Measurements from ENCODE around the gene ABCB1. TPM values are rescaled to one million over a fixed set of nuclear protein-coding genes. Genes with fewer than 3 reads are reported as not detected.

Gene ABCB1
- total and polyA plus RNA-seq, 2 of the 13 experiments (the other 11 are each of a cell fraction or from before 2014, with no cell fraction given), result 42.8 to 52.6 TPM

DNA sequence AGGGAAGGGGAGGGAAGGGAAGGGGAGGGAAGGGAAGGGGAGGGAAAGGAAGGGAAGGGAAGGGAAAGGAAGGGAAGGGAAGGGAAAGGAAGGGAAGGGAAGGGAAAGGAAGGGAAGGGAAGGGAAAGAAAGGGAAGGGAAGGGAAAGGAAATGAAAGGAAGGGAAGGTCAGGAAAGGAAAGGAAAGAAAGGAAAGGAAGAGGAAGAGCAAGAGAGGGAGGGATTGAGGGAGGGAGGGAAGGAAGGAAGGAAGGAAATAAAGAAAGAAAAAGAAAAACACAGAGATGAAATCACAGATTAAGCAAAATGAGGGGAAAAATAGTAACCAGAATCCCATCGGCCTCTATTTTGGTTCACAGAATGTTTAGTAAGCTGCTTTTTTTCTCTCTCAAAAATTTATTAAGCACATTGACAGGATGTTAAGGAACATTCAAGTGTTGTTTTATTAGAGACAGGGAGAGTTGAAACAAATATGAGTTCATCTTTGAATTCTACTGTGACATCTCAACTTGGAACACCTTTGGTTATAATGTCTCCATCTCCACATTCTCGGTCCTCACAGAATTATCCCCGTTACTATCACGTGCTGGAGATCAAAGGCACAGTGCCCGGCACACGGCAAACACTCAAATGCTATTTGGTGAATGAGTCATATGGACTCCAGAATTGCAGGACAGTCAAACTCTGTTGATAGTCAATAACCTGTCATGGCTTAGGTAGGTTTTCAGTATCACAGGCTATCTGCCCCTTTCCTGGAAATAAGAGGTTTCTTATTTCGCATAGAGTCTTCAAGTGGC is 52.4 kb downstream of the ABCB1 start (continued):
- TF ChIP-seq ZFP36L2 (CRISPR knock-in tag; IDR thresholded peaks at IDR 0.05) (no peak), ZNF20 (CRISPR knock-in tag; IDR thresholded peaks at IDR 0.05) (no peak), MXD4 (CRISPR knock-in tag; IDR thresholded peaks at IDR 0.05) (0 out of 2 replicates have a peak, but pooled peaks have one; percentile 41), NFYC (CRISPR knock-in tag; IDR thresholded peaks at IDR 0.05) (no peak), SATB2 (CRISPR knock-in tag; IDR thresholded peaks at IDR 0.05) (no peak), RARG (CRISPR knock-in tag; IDR thresholded peaks at IDR 0.05; ENCODE audit: low read depth) (no peak), TRIM22 (IDR thresholded peaks at IDR 0.05) (no peak), FOXK1 (CRISPR knock-in tag; IDR thresholded peaks at IDR 0.05; ENCODE audit: borderline replicate concordance, low read depth) (peak; percentile 66; the same call in 1 of the 2 replicates), ZBTB25 (CRISPR knock-in tag; IDR thresholded peaks at IDR 0.05) (peak; percentile 67), GABPA (IDR thresholded peaks at IDR 0.05; ENCODE audit: low read depth, low read length) (no peak), GABPA (CRISPR knock-in tag; IDR thresholded peaks at IDR 0.05; ENCODE audit: low read depth) (no peak), SAFB2 (CRISPR knock-in tag; IDR thresholded peaks at IDR 0.05; ENCODE audit: borderline replicate concordance, low read depth) (no peak), WIZ (CRISPR knock-in tag; IDR thresholded peaks at IDR 0.05) (no peak)
- TF ChIP-seq, protein P1, sequence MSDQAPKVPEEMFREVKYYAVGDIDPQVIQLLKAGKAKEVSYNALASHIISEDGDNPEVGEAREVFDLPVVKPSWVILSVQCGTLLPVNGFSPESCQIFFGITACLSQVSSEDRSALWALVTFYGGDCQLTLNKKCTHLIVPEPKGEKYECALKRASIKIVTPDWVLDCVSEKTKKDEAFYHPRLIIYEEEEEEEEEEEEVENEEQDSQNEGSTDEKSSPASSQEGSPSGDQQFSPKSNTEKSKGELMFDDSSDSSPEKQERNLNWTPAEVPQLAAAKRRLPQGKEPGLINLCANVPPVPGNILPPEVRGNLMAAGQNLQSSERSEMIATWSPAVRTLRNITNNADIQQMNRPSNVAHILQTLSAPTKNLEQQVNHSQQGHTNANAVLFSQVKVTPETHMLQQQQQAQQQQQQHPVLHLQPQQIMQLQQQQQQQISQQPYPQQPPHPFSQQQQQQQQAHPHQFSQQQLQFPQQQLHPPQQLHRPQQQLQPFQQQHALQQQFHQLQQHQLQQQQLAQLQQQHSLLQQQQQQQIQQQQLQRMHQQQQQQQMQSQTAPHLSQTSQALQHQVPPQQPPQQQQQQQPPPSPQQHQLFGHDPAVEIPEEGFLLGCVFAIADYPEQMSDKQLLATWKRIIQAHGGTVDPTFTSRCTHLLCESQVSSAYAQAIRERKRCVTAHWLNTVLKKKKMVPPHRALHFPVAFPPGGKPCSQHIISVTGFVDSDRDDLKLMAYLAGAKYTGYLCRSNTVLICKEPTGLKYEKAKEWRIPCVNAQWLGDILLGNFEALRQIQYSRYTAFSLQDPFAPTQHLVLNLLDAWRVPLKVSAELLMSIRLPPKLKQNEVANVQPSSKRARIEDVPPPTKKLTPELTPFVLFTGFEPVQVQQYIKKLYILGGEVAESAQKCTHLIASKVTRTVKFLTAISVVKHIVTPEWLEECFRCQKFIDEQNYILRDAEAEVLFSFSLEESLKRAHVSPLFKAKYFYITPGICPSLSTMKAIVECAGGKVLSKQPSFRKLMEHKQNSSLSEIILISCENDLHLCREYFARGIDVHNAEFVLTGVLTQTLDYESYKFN (CRISPR knock-in tag; conservative IDR thresholded peaks at IDR 0.05), result peak; percentile 73
- TF ChIP-seq, protein P2, sequence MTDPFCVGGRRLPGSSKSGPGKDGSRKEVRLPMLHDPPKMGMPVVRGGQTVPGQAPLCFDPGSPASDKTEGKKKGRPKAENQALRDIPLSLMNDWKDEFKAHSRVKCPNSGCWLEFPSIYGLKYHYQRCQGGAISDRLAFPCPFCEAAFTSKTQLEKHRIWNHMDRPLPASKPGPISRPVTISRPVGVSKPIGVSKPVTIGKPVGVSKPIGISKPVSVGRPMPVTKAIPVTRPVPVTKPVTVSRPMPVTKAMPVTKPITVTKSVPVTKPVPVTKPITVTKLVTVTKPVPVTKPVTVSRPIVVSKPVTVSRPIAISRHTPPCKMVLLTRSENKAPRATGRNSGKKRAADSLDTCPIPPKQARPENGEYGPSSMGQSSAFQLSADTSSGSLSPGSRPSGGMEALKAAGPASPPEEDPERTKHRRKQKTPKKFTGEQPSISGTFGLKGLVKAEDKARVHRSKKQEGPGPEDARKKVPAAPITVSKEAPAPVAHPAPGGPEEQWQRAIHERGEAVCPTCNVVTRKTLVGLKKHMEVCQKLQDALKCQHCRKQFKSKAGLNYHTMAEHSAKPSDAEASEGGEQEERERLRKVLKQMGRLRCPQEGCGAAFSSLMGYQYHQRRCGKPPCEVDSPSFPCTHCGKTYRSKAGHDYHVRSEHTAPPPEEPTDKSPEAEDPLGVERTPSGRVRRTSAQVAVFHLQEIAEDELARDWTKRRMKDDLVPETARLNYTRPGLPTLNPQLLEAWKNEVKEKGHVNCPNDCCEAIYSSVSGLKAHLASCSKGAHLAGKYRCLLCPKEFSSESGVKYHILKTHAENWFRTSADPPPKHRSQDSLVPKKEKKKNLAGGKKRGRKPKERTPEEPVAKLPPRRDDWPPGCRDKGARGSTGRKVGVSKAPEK (CRISPR knock-in tag; IDR thresholded peaks at IDR 0.05; ENCODE audit: borderline replicate concordance), result no peak
